NT2/D1 (cell line): Measurements from ENCODE around the gene WTAP.

Experiments used
- SUZ12 ChIP-seq: IDR thresholded peaks from 2 replicates; pipeline ENCODE4 v1.6.1; 2011; ENCODE audit not compliant: insufficient read length, insufficient read depth; ENCODE audit errors: extremely low read depth
- YY1 ChIP-seq: IDR thresholded peaks from 2 replicates; pipeline ENCODE4 v1.6.1; 2011; ENCODE audit not compliant: insufficient read length, insufficient read depth
- ZNF274 ChIP-seq: IDR thresholded peaks from 2 replicates; pipeline ENCODE4 v1.6.1; 2011; ENCODE audit warnings: mild to moderate bottlenecking, low read depth, low read length

DNA sequence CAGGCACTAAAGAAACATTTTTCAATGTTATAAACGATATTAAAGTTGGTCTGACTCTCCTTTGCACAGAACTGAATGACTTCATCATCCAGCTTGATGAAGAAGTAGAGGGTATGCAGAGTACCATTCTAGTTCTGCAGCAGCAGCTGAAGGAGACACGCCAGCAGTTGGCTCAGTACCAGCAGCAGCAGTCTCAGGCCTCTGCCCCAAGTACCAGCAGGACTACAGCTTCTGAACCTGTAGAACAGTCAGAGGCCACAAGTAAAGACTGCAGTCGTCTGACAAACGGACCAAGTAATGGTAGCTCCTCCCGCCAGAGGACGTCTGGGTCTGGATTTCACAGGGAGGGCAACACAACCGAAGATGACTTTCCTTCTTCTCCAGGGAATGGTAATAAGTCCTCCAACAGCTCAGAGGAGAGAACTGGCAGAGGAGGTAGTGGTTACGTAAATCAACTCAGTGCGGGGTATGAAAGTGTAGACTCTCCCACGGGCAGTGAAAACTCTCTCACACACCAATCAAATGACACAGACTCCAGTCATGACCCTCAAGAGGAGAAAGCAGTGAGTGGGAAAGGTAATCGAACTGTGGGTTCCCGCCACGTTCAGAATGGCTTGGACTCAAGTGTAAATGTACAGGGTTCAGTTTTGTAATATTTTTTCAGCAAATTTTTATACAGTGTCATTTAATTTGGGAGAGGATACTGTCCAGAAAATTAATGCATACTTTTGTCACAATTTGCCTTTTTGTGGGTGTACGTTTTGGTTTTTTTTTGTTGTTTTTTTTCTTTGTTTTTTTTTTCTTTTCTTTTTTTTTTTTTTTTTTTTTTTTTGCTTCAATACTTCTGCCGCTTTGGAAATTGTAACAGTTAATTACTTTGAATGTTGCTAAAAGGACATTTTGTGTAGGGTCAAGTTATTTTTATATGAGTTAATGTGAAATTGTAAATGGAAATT, 27.9 kb downstream of the WTAP start:
- no peak for TF ChIP-seq YY1
- no peak for TF ChIP-seq ZNF274
- no peak for TF ChIP-seq SUZ12
